Urinary bladder (tissue), 4 donors: Measurements from ENCODE around the gene CCDC91. TPM values are rescaled to one million over a fixed set of nuclear protein-coding genes. Genes with fewer than 3 reads are reported as not detected.
"Not testable (repeated sequence)": the region's sequence is repeated elsewhere in the genome, so short reads cannot be mapped to it uniquely, and the experiment has no call there.

Source experiments
- DNase-seq: peaks from one replicate; pipeline ENCODE4 v3.0.0-alpha.2; 2015; ENCODE audit errors: extremely low spot score
- H3K27ac ChIP-seq: one replicate; pipeline ENCODE4 v1.5.1; 2013; ENCODE audit warnings: low read depth, mild to moderate bottlenecking, moderate library complexity
- H3K36me3 ChIP-seq: one replicate; pipeline ENCODE4 v1.6.1; 2013; ENCODE audit warnings: mild to moderate bottlenecking, moderate library complexity; ENCODE audit not compliant: insufficient read depth
- H3K4me1 ChIP-seq: one replicate; pipeline ENCODE4 v1.6.1; 2013; ENCODE audit warnings: mild to moderate bottlenecking, moderate library complexity; ENCODE audit not compliant: insufficient read depth
- H3K4me3 ChIP-seq: one replicate; pipeline ENCODE4 v1.5.1; 2013; ENCODE audit warnings: low read depth, low read length
- WGBS: extraction: QIAGEN DNeasy Blood & Tissue Kit; methylation state at CpG from one replicate; pipeline ENCODE4 v1.1.7; 2013; 5-methylcytosine and 5-hydroxymethylcytosine counted together
- polyA plus RNA-seq: library from polyadenylated mRNA; stranded (reverse); fragments of 200-250 nt; gene quantifications from one replicate; pipeline ENCODE4 v1.2.3, GENCODE V29; 2013
- total RNA-seq: library from RNA; depleted of rRNA; stranded (reverse); fragments of >200 nt; gene quantifications from one replicate; pipeline ENCODE4 v1.2.3, GENCODE V29; 2014
- donor health status: healthy with polysubstance abuse.
- donor health status: healthy.

Gene CCDC91
- total and polyA plus RNA-seq, 2 donors = 26.2 to 53.5 TPM

DNA sequence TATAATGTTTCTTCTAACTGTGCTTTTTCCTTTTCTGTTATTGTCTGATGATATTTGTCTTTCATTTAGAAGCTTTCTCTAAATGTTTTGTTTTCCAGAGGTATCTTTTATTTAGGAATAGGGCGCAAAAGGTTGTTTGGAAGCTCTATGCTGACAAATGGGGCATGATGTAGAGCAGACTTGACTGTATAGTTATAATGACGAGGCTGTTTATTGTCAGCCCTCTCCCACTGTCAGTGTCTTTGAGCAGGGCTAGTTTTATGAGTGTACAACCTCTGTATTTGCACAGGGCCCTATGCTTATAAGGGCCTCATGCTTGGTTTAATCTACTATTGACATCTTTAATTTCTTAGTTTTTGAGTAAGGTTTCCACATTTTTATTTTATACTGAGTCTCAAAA lies 158.9 kb downstream of the CCDC91 start:
- H3K36me3 ChIP-seq = no peaks in the 10 kb centered on the region
- 93% methylated on average over 2 of the region's 2 CpGs for WGBS
- no peak overlapping the region for H3K27ac ChIP-seq
- no peaks in the 10 kb centered on the region for H3K4me1 ChIP-seq
- H3K4me3 ChIP-seq = no peak overlapping the region
- no peak for DNase-seq

GRCh38 chr12:28350502-28350901 lies 160.2 kb downstream of the CCDC91 start:
- H3K27ac ChIP-seq = no peak overlapping the region
- H3K4me3 ChIP-seq = no peak overlapping the region
- H3K4me1 ChIP-seq = no peaks in the 10 kb centered on the region
- H3K36me3 ChIP-seq = no peaks in the 10 kb centered on the region
- no peak for DNase-seq
- 67% methylated on average over 1 of the region's 1 CpG for WGBS

GRCh38 chr12:28351414-28351813 lies 161.2 kb downstream of the CCDC91 start:
- Histone ChIP-seq H3K27ac (no peak overlapping the region), H3K4me3 (no peak overlapping the region), H3K4me1 (no peaks in the 10 kb centered on the region), H3K36me3 (no peaks in the 10 kb centered on the region)
- DNase-seq = no peak
- 93% methylated on average over 2 of the region's 2 CpGs for WGBS

DNA sequence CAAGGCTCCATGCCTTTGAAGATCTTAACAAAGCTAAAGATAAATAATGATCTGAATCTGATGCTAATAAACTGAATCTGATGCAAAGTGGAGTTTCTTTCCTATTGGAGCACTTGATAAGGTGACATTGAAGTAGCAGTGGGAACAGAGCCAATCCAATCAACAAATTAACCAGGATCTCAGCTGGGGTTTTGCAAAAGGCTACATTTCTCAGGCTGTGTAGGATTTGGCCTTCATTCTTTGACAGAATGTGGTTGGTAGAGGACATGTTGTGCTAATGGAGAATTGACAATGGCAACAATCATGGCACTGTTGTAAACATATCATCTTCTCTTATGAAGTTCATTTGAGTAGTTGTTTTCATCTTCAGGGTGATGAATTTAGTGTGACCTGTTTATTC lies 164.9 kb downstream of the CCDC91 start:
- H3K36me3 ChIP-seq = no peaks in the 10 kb centered on the region
- no peak for DNase-seq
- no peak overlapping the region for H3K4me3 ChIP-seq
- no peak overlapping the region for H3K27ac ChIP-seq
- no peaks in the 10 kb centered on the region for H3K4me1 ChIP-seq

DNA sequence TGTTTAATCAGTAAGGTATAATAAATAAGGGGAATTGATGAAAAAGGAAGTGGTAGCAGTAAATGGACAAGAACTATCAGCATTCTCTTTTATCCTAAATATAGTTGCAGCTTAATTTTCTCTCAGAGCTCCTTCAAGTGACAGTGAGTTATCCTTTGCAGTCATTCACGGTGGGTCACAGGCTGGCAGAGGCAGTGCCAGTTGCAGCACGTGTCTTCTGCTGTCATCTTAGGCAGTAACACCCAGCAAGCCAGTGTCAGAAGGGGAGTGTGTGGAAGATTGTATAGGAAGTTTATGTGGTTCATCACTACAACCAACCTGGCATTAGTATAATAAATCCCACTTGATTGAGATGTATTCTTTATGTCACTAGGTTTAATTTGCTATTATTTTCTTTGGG lies 170.0 kb downstream of the CCDC91 start:
- Histone ChIP-seq H3K4me1 (no peaks in the 10 kb centered on the region), H3K27ac (no peak overlapping the region), H3K4me3 (no peak overlapping the region), H3K36me3 (no peaks in the 10 kb centered on the region)
- DNase-seq = no peak
- WGBS = 79% methylated on average over 2 of the region's 2 CpGs

DNA sequence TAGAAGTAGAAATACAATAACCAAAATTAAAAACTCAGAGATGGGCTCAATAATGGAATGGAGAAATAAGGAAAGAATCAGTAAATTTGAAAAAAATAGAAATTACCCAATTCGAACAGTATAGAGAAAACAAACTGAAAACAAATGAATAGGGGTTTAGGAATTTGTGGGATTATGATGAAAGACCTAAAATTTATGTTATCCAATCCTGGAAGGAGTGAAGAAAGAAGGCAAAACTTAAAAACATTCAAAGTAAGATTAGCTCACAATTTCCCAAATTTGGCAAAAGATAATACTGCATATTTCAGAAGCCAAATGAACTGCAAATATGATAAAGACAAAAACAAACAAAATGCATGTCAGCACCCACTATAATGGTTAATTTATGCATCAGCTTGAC lies 177.1 kb downstream of the CCDC91 start:
- DNase-seq = no peak
- Histone ChIP-seq H3K4me3 (no peak overlapping the region), H3K27ac (no peak overlapping the region), H3K4me1 (no peaks in the 10 kb centered on the region), H3K36me3 (peaks cover 2% of the 10 kb centered on the region)
- 88% methylated on average over 1 of the region's 1 CpG for WGBS

GRCh38 chr12:28367993-28368392 lies 177.7 kb downstream of the CCDC91 start:
- H3K4me1 ChIP-seq = no peaks in the 10 kb centered on the region
- no peak overlapping the region for H3K4me3 ChIP-seq
- 94% methylated on average over 2 of the region's 2 CpGs for WGBS
- peaks cover 2% of the 10 kb centered on the region for H3K36me3 ChIP-seq
- no peak overlapping the region for H3K27ac ChIP-seq
- no peak for DNase-seq

GRCh38 chr12:28369483-28369882 lies 179.2 kb downstream of the CCDC91 start:
- H3K4me3 ChIP-seq = no peak overlapping the region
- no peak for DNase-seq
- H3K27ac ChIP-seq = no peak overlapping the region
- no peaks in the 10 kb centered on the region for H3K4me1 ChIP-seq
- WGBS = 98% methylated on average over 2 of the region's 2 CpGs
- H3K36me3 ChIP-seq = peaks cover 2% of the 10 kb centered on the region

DNA sequence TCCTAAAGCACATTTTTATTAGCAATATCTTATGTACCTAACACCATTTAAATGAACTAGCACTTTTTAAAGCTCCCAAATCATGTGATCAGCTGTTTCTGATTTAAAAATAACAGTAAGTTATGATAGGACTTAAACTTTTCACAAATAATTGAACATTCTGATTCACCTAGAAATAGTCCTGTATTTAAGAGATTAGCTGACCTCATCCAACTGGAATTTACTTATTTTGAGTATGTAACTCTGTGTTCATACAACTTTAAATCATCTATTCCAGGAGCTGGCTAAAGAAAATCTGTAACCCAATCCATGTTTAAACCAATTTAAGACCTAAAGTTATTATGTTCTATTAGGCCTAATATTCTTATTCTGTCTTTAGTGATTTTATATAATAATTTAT lies 184.3 kb downstream of the CCDC91 start:
- Histone ChIP-seq H3K4me3 (no peak overlapping the region), H3K36me3 (no peaks in the 10 kb centered on the region), H3K27ac (no peak overlapping the region), H3K4me1 (no peaks in the 10 kb centered on the region)
- DNase-seq = no peak

DNA sequence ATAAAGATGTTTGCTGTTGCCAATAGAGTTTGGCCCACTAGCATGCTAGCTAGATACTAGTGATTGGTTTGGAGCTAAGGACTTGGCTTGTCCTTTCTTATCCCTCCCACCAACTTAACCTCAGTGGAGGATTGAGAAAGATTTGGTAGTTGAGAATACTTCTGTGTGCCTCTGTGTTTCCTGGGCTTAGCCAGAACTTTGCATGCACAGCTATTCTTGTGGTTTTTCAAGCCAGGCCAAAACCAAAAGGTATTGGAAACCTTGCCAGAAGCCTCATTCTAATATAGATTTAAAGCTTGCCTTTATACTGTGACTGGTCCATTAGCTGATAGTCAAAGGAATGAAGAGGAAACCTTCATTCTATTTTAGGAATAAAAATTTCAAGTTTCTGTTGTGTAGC lies 188.5 kb downstream of the CCDC91 start:
- H3K27ac ChIP-seq = no peak overlapping the region
- no peaks in the 10 kb centered on the region for H3K4me1 ChIP-seq
- DNase-seq = no peak
- H3K36me3 ChIP-seq = no peaks in the 10 kb centered on the region
- no peak overlapping the region for H3K4me3 ChIP-seq

- not testable (repeated sequence) for H3K27ac ChIP-seq, H3K4me3 ChIP-seq, H3K36me3 ChIP-seq, DNase-seq, H3K4me1 ChIP-seq
- 73% methylated on average over 3 of the region's 3 CpGs for WGBS
Observed at GRCh38 chr12:28379779-28380178, 189.5 kb downstream of the CCDC91 start.

- H3K4me1 ChIP-seq = no peaks in the 10 kb centered on the region
- H3K36me3 ChIP-seq = no peaks in the 10 kb centered on the region
- no peak for DNase-seq
- no peak overlapping the region for H3K27ac ChIP-seq
- no peak overlapping the region for H3K4me3 ChIP-seq
- WGBS = 91% methylated on average over 1 of the region's 1 CpG
Observed at GRCh38 chr12:28383368-28383767, 193.1 kb downstream of the CCDC91 start.

DNA sequence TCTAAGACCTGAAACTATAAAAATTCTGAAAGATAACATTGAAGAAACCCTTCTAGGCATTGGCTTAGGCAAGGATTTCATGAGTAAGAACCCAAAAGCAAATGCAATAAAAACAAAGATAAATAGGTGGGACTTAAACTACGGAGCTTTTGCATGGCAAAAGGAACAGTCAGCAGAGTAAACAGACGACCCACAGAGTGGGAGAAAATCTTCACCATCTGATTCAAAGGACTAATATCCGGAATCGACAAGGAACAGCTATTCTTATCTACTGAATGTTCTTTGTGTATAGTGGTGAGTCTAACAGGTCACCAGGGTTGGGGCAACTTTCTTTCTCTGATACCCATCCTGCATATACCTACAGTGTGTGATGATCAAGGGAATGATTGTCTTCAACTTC lies 198.6 kb downstream of the CCDC91 start:
- DNase-seq = no peak
- H3K36me3 ChIP-seq = no peaks in the 10 kb centered on the region
- no peak overlapping the region for H3K4me3 ChIP-seq
- H3K27ac ChIP-seq = no peak overlapping the region
- WGBS = 58% methylated on average over 4 of the region's 4 CpGs
- no peaks in the 10 kb centered on the region for H3K4me1 ChIP-seq

DNA sequence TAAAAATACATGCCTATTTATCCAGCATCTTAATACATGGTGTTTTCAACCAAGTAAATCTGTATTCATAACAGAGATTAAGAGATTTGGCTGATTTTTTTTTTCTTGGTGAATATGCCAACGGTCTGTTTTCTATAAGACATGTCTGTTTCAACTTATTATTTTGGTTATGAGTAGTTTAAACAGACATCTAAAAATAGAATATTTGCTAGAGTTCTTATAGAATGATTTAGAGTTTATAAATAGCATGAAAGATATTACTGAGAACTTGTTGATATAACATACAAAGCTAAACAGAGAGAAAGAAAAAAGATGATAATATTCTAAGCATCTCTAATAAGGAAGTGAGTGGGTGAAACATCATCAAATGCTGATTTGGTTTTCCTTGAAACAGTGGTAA lies 199.9 kb downstream of the CCDC91 start:
- DNase-seq = no peak
- H3K36me3 ChIP-seq = no peaks in the 10 kb centered on the region
- no peak overlapping the region for H3K27ac ChIP-seq
- WGBS = 26% methylated on average over 1 of the region's 1 CpG
- H3K4me1 ChIP-seq = no peaks in the 10 kb centered on the region
- H3K4me3 ChIP-seq = no peak overlapping the region

- Histone ChIP-seq H3K36me3 (no peaks in the 10 kb centered on the region), H3K4me1 (no peaks in the 10 kb centered on the region), H3K27ac (no peak overlapping the region), H3K4me3 (no peak overlapping the region)
- DNase-seq = peak; percentile 26
- 24% methylated on average over 4 of the region's 4 CpGs for whole genome bisulfite sequencing
Observed at GRCh38 chr12:28390761-28391385, 200.6 kb downstream of the CCDC91 start.
